Caco-2 (cell line): ENCODE results near the gene RARRES1. TPM values are rescaled to one million over a fixed set of nuclear protein-coding genes. Genes with fewer than 3 reads are reported as not detected.

Source experiments
- BruUV-seq: library from RNA; stranded (reverse); fragments of 400-500 nt; replicated peaks from 2 replicates; lab custom pipeline; 2021; lab: Mats Ljungman, UMichigan
- CTCF ChIA-PET: fragments of 300-600 bp; sonication (Branson Sonifier 250); formaldehyde crosslinking; loops from one replicate; lab custom pipeline; 2022; ENCODE audit warnings: antibody characterized with exemption; lab: Charles Lee
- POLR2A ChIA-PET: fragments of 300-600 bp; sonication (Branson Sonifier 250); formaldehyde crosslinking; loops from one replicate; lab custom pipeline; 2022; ENCODE audit warnings: antibody characterized with exemption; lab: Charles Lee
- DNase-seq, 2 experiments: peaks; one replicate each; pipeline versions ENCODE4 v3.0.0 to v3.0.0-alpha.2; 2020 to 2022
- H3K27me3 ChIP-seq: replicated peaks from 2 replicates; pipeline ENCODE4 v1.6.0; 2011; ENCODE audit warnings: low read length; ENCODE audit not compliant: control insufficient read depth, insufficient read depth
- H3K36me3 ChIP-seq: 2 replicates; pipeline ENCODE4 v1.5.1; 2011; ENCODE audit warnings: low read length; ENCODE audit not compliant: control insufficient read depth, insufficient read depth
- H3K4me1 ChIP-seq: fragments of 250-450 bp; sonication (Bioruptor Pico); 2 replicates; pipeline ENCODE4 v1.5.1; 2020; ENCODE audit warnings: mild to moderate bottlenecking
- H3K4me3 ChIP-seq: 2 replicates; pipeline ENCODE4 v1.5.1; 2011; ENCODE audit warnings: low read depth, mild to moderate bottlenecking, control low read depth, low read length
- H3K9me3 ChIP-seq: fragments of 250-450 bp; sonication (Bioruptor Pico); 2 replicates; pipeline ENCODE4 v1.5.1; 2020; ENCODE audit warnings: mild to moderate bottlenecking, moderate library complexity
- H3K27ac Mint-ChIP-seq: one replicate; pipeline ENCODE4 v1.8.0; 2022; ENCODE audit warnings: mixed read lengths; ENCODE audit not compliant: unreplicated experiment
- H3K27me3 Mint-ChIP-seq: one replicate; pipeline ENCODE4 v1.8.0; 2022; ENCODE audit warnings: mixed read lengths; ENCODE audit not compliant: insufficient read depth, unreplicated experiment
- H3K36me3 Mint-ChIP-seq: one replicate; pipeline ENCODE4 v1.8.0; 2022; ENCODE audit warnings: mild to moderate bottlenecking, mixed read lengths; ENCODE audit not compliant: insufficient read depth, unreplicated experiment
- H3K4me1 Mint-ChIP-seq: one replicate; pipeline ENCODE4 v1.8.0; 2022; ENCODE audit warnings: low read depth, mixed read lengths; ENCODE audit not compliant: unreplicated experiment
- H3K4me3 Mint-ChIP-seq: one replicate; pipeline ENCODE4 v1.8.0; 2022; ENCODE audit warnings: mild to moderate bottlenecking, moderate library complexity, mixed read lengths; ENCODE audit not compliant: unreplicated experiment
- H3K9me3 Mint-ChIP-seq: one replicate; pipeline ENCODE4 v1.8.0; 2022; ENCODE audit warnings: mixed read lengths; ENCODE audit not compliant: unreplicated experiment
- CTCF ChIP-seq, 2 experiments: fragments of 200-600 bp in 1 of 2; IDR thresholded peaks; 1 replicate in 1 of 2; 2 replicates in 1 of 2; pipeline versions ENCODE4 v1.5.1 to v1.8.0; 2011 to 2022; ENCODE audit warnings: antibody characterized with exemption in 1 of 2, control low read depth in 1 of 2, inconsistent platforms in 1 of 2, low read depth in 1 of 2, low read length in 1 of 2, mild to moderate bottlenecking in 1 of 2, moderate library complexity in 1 of 2; ENCODE audit not compliant: insufficient read depth in 1 of 2, severe bottlenecking in 1 of 2, unreplicated experiment in 1 of 2
- intact Hi-C: fragments of 100-400 bp; cut with micrococcal nuclease; formaldehyde crosslinking; loops from one replicate; pipeline ENCODE4 v1.10.0; 2022; ENCODE audit not compliant: unreplicated experiment
- total RNA-seq: library from RNA; stranded (reverse); gene quantifications from 2 replicates; pipeline ENCODE4 v1.2.3, GENCODE V29; 2022

RARRES1 gene
- total RNA-seq, 1 experiment from 2014 or later = 9.0 TPM

DNA sequence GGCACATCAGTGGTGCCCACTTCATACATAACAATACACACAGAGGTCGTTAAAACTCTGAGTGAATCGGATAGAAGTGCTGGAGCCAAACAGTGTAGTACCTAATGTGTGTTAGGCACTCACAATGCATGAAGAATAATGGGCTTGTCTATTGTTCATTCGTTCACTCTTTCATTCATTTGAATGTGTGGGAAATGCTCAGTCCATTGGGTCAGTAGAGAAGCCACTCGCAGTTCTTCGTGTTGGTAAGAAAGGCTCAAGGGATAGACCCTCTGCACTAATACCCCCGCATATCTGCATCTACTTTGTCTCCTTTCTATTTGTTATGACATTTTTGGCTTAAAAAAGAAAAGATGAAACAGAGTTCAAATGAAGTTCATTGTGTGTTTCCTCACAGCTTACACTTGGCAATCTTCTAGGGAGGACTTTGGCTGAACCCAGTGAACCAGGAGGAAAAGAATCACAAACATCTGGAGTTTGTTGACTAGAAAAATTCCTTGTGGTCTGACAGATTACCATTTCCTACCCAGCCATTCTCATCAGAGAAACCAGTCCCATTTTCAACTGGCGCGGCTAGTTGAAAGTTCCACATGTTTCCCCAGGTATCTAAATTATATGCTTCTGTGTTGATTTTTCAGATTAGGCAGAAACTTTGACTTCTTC is 36.8 kb upstream of the RARRES1 start:
- Histone ChIP-seq H3K4me3 (no peak overlapping the region), H3K9me3 (no peaks in the 10 kb centered on the region), H3K36me3 (no peaks in the 10 kb centered on the region), H3K27me3 (no peaks in the 10 kb centered on the region), H3K4me1 (peaks cover 57% of the 10 kb centered on the region)
- ChIA-PET CTCF (interaction anchor here (1.0 kb wide), 1 partner anchor 41 kb away, joined by 3 read pairs; no protein-coding TSS in a partner anchor), POLR2A (no interaction called here)
- H3K27me3 Mint-ChIP-seq = no peaks in the 10 kb centered on the region
- intact Hi-C loops = loop anchor here (1.0 kb wide), 5 partner anchors 18 to 42 kb away; partner anchors contain the start of gene MFSD1
- H3K4me3 Mint-ChIP-seq = peak overlapping the region; percentile 52
- no peaks in the 10 kb centered on the region for H3K36me3 Mint-ChIP-seq
- peak; percentile 71 to 77 for DNase-seq
- H3K9me3 Mint-ChIP-seq = peaks cover 18% of the 10 kb centered on the region
- peak overlapping the region; percentile 25 for H3K27ac Mint-ChIP-seq
- peaks cover 56% of the 10 kb centered on the region for H3K4me1 Mint-ChIP-seq
- no TSS peak for BruUV-seq
- TF ChIP-seq CTCF (IDR thresholded peaks at IDR 0.05; ENCODE audit: insufficient read depth in 1 of 2, low read depth in 1 of 2, low read length in 1 of 2, severe bottlenecking in 1 of 2, unreplicated experiment in 1 of 2) = no peak

DNA sequence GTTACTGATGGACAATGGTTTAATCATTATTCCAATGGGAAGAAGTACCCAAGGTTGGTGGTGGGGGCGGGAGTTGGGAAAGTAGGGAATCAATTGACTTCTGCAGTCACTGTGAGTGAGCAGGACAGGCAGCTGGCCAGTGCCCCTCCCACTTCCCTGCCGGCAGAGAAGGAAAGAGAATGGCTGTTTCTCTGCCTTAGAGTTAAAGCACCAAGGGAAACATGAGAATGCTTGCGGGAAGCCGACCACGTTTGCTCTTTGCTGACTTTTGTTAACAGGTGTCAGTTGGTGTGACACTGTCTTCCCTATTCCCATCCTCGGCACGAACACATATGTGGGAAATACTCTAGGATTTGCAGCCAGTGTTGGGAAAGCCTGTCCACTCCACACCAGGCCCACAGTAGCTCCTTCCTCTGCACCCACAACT is 36.1 kb upstream of the RARRES1 start:
- Histone ChIP-seq H3K4me3 (no peak overlapping the region), H3K9me3 (no peaks in the 10 kb centered on the region), H3K27me3 (no peaks in the 10 kb centered on the region), H3K36me3 (no peaks in the 10 kb centered on the region), H3K4me1 (peaks cover 57% of the 10 kb centered on the region)
- H3K4me3 Mint-ChIP-seq = peak overlapping the region; percentile 52
- H3K36me3 Mint-ChIP-seq = no peaks in the 10 kb centered on the region
- peaks cover 56% of the 10 kb centered on the region for H3K4me1 Mint-ChIP-seq
- BruUV-seq = no TSS peak
- H3K27me3 Mint-ChIP-seq = no peaks in the 10 kb centered on the region
- intact Hi-C loops = no loop called here
- CTCF ChIA-PET = interaction anchor here (1.0 kb wide), 1 partner anchor 41 kb away, joined by 3 read pairs; no protein-coding TSS in a partner anchor
- POLR2A ChIA-PET = no interaction called here
- peaks cover 12% of the 10 kb centered on the region for H3K9me3 Mint-ChIP-seq
- no peak for TF ChIP-seq CTCF (IDR thresholded peaks at IDR 0.05; ENCODE audit: insufficient read depth in 1 of 2, low read depth in 1 of 2, low read length in 1 of 2, severe bottlenecking in 1 of 2, unreplicated experiment in 1 of 2)
- DNase-seq = peak; percentile 43 to 58
- peak overlapping the region; percentile 25 for H3K27ac Mint-ChIP-seq

GRCh38 chr3:158766364-158766763 is 34.1 kb upstream of the RARRES1 start:
- CTCF ChIA-PET = interaction anchor here (0.7 kb wide), 1 partner anchor 39 kb away, joined by 3 read pairs; no protein-coding TSS in a partner anchor
- Mint-ChIP-seq H3K4me3 (no peak overlapping the region), H3K27me3 (no peaks in the 10 kb centered on the region), H3K9me3 (peaks cover 9% of the 10 kb centered on the region), H3K4me1 (peaks cover 40% of the 10 kb centered on the region), H3K27ac (peak overlapping the region; percentile 55), H3K36me3 (no peaks in the 10 kb centered on the region)
- Histone ChIP-seq H3K4me1 (peaks cover 46% of the 10 kb centered on the region), H3K36me3 (no peaks in the 10 kb centered on the region), H3K9me3 (no peaks in the 10 kb centered on the region), H3K4me3 (no peak overlapping the region), H3K27me3 (no peaks in the 10 kb centered on the region)
- no peak for DNase-seq
- POLR2A ChIA-PET = no interaction called here
- no TSS peak for BruUV-seq
- TF ChIP-seq CTCF (IDR thresholded peaks at IDR 0.05; ENCODE audit: insufficient read depth in 1 of 2, low read depth in 1 of 2, low read length in 1 of 2, severe bottlenecking in 1 of 2, unreplicated experiment in 1 of 2) = no peak
- intact Hi-C loops = no loop called here
